Adipose tissue (tissue), 3 donors: ENCODE data around the gene HYAL3. TPM values are rescaled to one million over a fixed set of nuclear protein-coding genes. Genes with fewer than 3 reads are reported as not detected.
A peak's percentile ranks its signal among the peaks of the same experiment; 100 is the strongest.
"Not testable (repeated sequence)": the region's sequence is repeated elsewhere in the genome, so short reads cannot be mapped to it uniquely, and the experiment has no call there.

Experiments used
- H3K27ac ChIP-seq: one replicate; pipeline ENCODE4 v1.5.1; 2013; ENCODE audit warnings: low read depth, low read length
- WGBS, 3 donors: extraction: QIAGEN DNeasy Blood & Tissue Kit; methylation state at CpG; one replicate each; pipeline ENCODE4 v1.1.7; 2013; 5-methylcytosine and 5-hydroxymethylcytosine counted together
- polyA plus RNA-seq, 3 donors: library from polyadenylated mRNA; stranded (reverse); fragments of 200-250 nt; gene quantifications; one replicate each; pipeline ENCODE4 v1.2.3, GENCODE V29; 2013
- donor health status: healthy with polysubstance abuse.
- donor health status: Bipolar disorder and iron deficiency.
- donor health status: healthy.

The HYAL3 gene
- polyA plus RNA-seq, 3 donors = 1.7 to 4.0 (median 2.5) TPM

DNA sequence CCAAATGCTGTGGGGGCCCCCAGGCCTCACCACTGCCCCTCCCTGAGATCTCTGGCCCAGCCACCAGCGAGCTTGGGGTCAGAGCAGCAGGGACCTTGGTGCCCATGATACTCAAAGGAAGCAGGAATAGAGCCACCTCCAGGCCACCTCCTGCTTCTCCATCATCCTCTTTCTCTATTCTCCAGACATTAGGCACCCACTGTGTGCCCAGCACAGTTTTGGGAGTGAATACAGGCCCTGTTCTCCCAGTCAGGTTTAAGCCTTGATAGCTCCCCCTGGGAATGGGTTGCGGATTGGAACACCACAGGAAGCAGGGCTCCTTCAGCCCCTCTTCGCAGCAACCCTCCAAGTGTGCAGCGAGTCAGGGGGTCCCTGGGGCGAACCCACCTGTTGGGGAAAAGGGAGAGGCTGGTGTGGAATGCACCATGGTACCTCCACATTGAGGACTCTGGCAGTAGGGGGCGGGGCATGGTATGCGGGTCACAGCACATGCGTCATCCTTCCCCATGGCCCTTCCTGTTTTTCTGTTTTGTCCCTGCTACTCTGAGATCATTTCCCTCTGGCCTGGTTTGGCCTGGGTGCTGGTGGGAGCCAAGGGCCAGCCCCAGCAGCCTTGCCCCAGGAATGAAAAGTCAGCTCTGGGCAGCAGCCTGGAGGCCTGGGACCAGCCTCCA, 44.5 kb downstream of the HYAL3 start:
- 61 to 88% (median 61%) methylated on average over 8 of the region's 8 CpGs for WGBS, 3 donors
- H3K27ac ChIP-seq = peak overlapping the region; percentile 44

DNA sequence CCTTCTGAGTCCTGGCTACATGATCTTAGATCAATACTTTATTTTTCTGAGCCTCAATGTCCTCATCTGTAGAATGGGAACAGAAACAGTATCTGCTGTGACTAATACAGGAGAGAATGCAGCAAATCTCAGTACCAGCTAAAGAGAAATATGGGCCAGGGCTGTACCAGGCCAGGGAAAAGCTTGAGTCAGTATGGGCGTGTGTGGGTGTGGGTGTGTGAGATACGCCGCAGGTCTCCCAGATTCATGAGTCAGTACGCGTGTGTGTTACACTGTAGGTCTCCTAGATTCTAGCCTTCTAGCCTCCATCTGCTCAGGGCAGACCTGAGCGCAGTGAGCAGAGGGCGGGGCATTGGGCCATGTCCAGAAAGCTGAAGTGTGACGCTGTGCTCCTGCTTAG, 48.0 kb downstream of the HYAL3 start:
- 58 to 85% (median 79%) methylated on average over 8 of the region's 8 CpGs for WGBS, 3 donors

DNA sequence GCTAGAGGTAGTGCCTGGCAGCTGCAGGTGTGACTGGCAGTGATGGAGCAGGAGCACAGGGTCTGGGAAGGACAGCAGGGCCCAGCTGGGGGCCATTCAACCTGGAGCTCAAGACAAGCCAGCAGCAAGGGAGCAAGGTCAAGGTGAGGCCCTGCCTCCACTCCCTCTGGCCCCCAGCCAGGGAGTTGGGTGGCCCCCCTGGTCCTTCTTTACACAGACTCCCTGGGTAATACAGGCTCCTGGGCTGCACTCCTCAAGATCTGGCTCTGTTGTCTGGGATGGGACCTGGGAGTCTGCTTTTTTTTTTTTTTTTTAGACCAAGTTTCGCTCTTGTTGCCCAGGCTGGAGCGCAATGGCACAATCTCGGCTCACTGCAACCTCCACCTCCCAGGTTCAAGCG, 48.7 kb downstream of the HYAL3 start:
- H3K27ac ChIP-seq = no peak overlapping the region

More for the DNA sequence above, 48.0 kb downstream of the HYAL3 start:
- no peak overlapping the region for H3K27ac ChIP-seq

DNA sequence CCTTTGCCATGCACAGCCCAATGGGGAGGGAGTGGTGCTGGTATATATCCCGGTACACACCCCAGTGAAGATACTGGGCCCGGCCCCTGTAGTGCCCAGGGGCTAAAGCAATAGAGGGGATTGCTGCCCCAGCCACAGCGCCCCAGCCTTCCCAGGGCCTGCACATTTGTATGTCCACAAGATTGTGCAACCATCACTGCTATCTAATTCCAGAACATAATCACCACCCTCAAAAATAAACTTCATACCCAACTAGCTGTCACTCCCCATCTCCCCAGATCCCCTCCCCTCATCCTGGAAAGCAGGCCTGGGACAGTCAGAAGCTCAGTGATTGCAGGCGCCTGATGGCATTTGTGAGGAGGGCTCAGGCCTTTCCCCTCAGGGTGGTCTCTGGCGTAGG, 49.7 kb downstream of the HYAL3 start:
- no peak overlapping the region for H3K27ac ChIP-seq
- 74 to 93% (median 76%) methylated on average over 5 of the region's 5 CpGs for WGBS, 3 donors

More for the DNA sequence above, 48.7 kb downstream of the HYAL3 start:
- 89 to 95% (median 91%) methylated on average over 4 of the region's 4 CpGs for WGBS, 3 donors

DNA sequence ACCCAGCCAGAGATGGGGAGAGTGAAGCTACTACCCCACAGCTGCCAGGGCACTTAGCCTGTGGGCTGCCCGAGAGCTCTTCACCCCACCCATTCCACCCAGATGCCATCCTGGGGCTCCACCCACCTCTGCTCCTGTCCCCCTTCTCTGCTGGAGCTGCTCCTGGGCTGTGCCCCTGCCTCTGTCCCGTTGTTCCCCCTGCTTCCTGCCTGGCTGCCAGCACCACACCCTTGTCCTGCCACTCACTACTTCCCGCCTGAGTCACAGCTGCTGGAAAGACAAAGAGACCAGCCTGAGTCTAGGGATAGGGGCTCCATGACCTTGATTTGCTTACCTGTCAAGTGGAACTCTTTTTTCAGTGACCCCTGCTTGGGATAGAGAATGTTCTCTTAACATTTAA, 50.8 kb downstream of the HYAL3 start:
- WGBS, 3 donors = 28 to 52% (median 31%) methylated on average over 3 of the region's 3 CpGs

DNA sequence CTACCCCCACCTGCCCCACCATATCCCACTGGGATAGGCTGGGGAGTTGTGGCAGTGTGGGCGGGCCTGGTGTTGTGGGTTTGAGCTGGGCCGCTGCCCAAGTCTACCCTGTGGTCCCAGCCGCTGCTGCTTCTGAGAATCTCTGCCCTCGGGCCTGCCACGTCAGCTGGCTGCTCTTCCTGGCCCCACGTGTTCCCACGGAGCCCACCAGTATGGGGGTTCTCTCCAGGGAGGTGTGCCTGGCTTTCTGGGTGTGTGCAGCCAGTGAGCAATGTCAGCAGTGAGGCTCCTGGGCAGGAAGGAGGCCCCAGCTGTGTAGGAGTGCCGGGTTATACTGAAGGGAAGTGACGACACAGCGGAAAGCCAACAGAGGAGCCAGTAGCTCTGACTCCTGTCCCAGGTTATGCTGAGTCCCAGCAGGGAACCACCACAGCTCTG, 52.7 kb downstream of the HYAL3 start:
- H3K27ac ChIP-seq = peak overlapping the region; percentile 85
- 8 to 33% (median 15%) methylated on average over 10 of the region's 10 CpGs for WGBS, 3 donors

More for the DNA sequence above, 50.8 kb downstream of the HYAL3 start:
- H3K27ac ChIP-seq = no peak overlapping the region

DNA sequence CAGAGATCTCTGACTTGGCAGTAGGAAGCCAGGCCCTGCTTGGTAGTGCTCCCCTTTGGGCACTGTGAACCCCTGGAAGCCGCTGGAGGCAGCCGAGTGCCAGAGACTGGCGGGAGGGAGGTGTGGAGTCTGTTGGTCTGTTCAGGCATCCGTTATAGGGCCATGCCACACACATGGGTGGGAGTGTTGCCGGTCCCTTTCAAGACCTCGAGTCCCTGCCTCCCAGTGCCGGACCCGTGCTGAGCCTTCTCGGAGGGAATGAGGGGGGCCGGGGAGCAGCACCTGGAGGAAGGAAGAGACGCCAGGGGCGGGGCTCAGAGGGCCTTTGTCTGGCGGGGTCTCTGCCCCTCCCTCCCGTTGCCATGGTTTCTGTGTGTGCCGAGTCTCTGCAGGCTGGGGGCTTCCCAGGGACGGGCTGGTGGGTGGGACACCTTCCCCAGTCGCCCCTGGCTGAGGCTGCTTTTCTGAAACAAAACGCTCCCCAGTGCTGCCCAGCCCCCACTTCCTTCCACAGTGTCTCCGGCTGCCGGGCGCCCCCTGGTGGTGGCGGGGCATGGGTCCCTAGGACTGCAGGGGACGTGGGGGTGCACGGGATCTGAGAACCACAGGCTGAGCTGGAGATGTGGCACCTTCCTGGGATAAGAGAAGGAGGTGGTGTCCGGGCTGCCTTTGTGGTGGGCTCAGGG, 53.2 kb downstream of the HYAL3 start:
- 1 to 5% (median 2%) methylated on average over 21 to 25 of the region's 25 CpGs for WGBS, 3 donors
- H3K27ac ChIP-seq = peak overlapping the region; percentile 85

DNA sequence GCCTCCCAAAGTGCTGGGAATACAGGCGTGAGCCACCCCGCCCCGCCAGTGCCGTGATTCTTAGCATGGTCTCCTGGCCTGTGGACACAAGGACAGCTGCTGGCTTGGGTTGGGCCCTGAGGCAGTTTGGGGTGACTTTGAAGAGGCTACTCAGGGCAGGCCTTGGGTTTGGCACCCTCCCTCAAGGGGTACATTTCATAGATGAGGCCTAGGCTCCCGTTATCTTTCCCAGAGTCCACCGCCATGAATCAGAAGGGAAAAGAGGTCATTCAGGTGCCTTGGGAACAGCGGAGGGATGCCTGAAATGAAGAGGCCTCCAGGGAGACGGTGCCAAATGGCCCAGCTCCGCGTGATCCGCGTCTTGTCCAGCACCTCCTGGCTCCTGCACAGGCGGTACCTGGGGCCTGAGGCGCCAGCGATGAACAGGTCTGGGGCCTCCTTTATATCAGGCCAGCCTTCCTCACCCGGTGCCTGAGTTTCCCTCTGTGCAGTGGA, 53.9 kb downstream of the HYAL3 start:
- WGBS, 3 donors = 57 to 70% (median 58%) methylated on average over 16 of the region's 16 CpGs
- H3K27ac ChIP-seq = no peak overlapping the region

DNA sequence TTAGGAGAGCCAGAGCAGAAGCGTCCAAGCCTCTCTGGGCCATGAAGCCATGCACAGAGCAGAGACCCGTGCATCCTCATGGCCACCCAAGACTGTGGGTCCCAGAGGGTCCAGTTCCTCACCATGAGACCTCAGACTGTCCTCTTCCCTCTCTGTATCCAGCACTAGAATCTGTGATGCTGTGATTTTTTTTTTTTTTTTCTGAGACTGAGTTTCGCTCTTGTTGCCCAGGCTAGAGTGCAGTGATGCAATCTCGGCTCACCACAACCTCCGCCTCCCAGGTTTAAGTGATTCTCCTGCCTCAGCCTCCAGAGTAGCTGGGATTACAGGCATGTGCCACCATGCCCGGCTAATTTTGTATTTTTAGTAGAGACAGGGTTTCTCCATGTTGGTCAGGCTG, 54.4 kb downstream of the HYAL3 start:
- WGBS, 3 donors = 48 to 83% (median 58%) methylated on average over 5 to 6 of the region's 6 CpGs

DNA sequence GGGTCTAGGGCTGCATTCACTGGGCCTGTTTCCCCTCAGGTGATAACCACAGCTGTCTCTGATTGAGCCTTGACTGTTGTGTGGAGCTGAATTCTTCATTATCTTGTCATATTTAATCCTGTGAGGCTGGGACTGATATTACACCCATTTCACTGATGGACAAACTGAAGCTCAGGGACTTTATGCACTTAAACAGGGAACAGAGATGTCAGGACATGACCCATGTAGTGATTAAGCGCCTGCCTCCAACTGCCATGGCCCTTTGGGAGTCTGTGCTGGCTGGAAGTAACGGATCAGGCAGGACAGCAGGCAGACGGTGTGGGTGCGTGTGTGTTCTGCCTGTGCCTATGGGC, 55.7 kb downstream of the HYAL3 start:
- peak overlapping the region; percentile 82 for H3K27ac ChIP-seq
- 35 to 83% (median 48%) methylated on average over 4 of the region's 4 CpGs for WGBS, 3 donors

More for the DNA sequence above, 54.4 kb downstream of the HYAL3 start:
- not testable (repeated sequence) for H3K27ac ChIP-seq

DNA sequence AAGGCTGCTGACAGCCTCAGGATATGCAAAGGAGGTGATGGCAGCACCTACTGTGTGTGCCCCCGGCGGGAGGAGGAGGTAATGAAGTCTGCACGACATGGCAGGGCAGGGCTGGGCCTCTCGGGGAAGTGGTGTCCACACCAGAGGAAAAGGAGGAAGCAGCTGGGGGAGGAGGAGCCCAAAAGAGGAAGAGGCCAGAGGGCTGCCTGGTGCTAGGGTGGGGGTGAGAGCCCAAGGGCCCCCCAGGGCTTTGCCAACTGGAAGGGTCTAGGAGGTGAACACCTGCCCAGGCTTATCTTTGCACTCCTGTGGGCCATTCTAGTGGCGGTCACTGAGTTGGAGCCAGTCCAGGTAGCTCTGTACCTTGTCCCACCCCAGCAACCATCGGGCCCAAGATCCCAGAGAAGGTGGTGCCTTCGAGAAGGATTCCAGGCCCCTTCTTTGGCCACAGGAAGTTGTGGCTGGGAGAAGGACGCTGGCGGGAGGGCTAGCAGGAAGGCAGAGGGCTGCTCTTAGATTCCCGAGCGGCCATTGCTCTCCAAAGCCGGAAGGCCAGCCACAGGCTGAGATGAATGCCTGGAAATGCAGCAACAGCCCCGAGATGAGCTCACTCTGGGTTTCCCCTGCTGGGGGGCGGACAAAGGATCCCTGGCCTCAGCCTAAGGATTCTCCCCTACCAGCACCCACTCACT, 56.2 kb downstream of the HYAL3 start:
- WGBS, 3 donors = 9 to 53% (median 17%) methylated on average over 13 to 14 of the region's 14 CpGs
- peak overlapping the region; percentile 82 for H3K27ac ChIP-seq

Other genes with a start within 250 kb of the HYAL3 start
- 10 to 100 TPM; 54.6 to 76.0 (median 60.2) TPM for gene RBM5, start 210.5 kb downstream of the HYAL3 start, polyA plus RNA-seq
- 10 to 100 TPM in 2 of 3 donors, 1 to 10 TPM in 1; 5.5 to 35.5 (median 23.8) TPM for gene SEMA3F, start 144.1 kb downstream of the HYAL3 start, polyA plus RNA-seq
- under 1 TPM in 1 of 3 donors, not detected in 2; 0.13 TPM for gene GNAT1, start 107.8 kb downstream of the HYAL3 start, polyA plus RNA-seq
- 10 to 100 TPM in 1 of 3 donors, under 1 TPM in 1, not detected in 1; 0.34 to 22.0 TPM for gene SLC38A3, start 94.1 kb downstream of the HYAL3 start, polyA plus RNA-seq
- 100 to 1,000 TPM in 2 of 3 donors, 10 to 100 TPM in 1; 53.4 to 242 (median 211) TPM for gene GNAI2, start 63.2 kb downstream of the HYAL3 start, polyA plus RNA-seq
- gene SEMA3B, start 30.3 kb downstream of the HYAL3 start, polyA plus RNA-seq = 10 to 100 TPM; 17.9 to 29.2 (median 21.1) TPM
- gene LSMEM2, start 20.3 kb downstream of the HYAL3 start, polyA plus RNA-seq = under 1 TPM in 2 of 3 donors, not detected in 1; 0.15 TPM
- 100 to 1,000 TPM in 1 of 3 donors, 10 to 100 TPM in 2; 54.3 to 114 (median 77.3) TPM for gene IFRD2, start 7.0 kb downstream of the HYAL3 start, polyA plus RNA-seq
- gene NAA80, start within 50 bp of the HYAL3 start, polyA plus RNA-seq = 10 to 100 TPM in 1 of 3 donors, 1 to 10 TPM in 2; 7.0 to 14.4 (median 7.6) TPM
- gene HYAL1, start 4.2 kb upstream of the HYAL3 start, polyA plus RNA-seq = 10 to 100 TPM in 2 of 3 donors, 1 to 10 TPM in 1; 6.3 to 19.0 (median 14.9) TPM
- 100 to 1,000 TPM in 1 of 3 donors, 10 to 100 TPM in 2; 29.0 to 140 (median 80.3) TPM for gene HYAL2, start 23.3 kb upstream of the HYAL3 start, polyA plus RNA-seq
- gene TUSC2, start 28.8 kb upstream of the HYAL3 start, polyA plus RNA-seq = 10 to 100 TPM; 26.3 to 56.5 (median 31.2) TPM
- gene RASSF1, start 41.4 kb upstream of the HYAL3 start, polyA plus RNA-seq = 10 to 100 TPM; 39.4 to 44.6 (median 43.7) TPM
- gene ZMYND10, start 46.3 kb upstream of the HYAL3 start, polyA plus RNA-seq = 1 to 10 TPM in 1 of 3 donors, under 1 TPM in 1, not detected in 1; 0.28 to 1.1 TPM
- 10 to 100 TPM; 13.1 to 23.9 (median 14.5) TPM for gene NPRL2, start 51.4 kb upstream of the HYAL3 start, polyA plus RNA-seq
- 10 to 100 TPM; 13.2 to 25.3 (median 19.7) TPM for gene CYB561D2, start 51.5 kb upstream of the HYAL3 start, polyA plus RNA-seq
- gene TMEM115, start 60.1 kb upstream of the HYAL3 start, polyA plus RNA-seq = 10 to 100 TPM; 13.5 to 39.1 (median 23.4) TPM
- 1 to 10 TPM in 1 of 3 donors, under 1 TPM in 2; 0.56 to 1.7 (median 0.68) TPM for gene CACNA2D2, start 204.2 kb upstream of the HYAL3 start, polyA plus RNA-seq